ENCODE data around the gene AGBL4. TPM values are rescaled to one million over a fixed set of nuclear protein-coding genes. Genes with fewer than 3 reads are reported as not detected.

Gene AGBL4
- total RNA-seq, 1 donor from 2014 or later: 0.39 TPM

- Mint-ChIP-seq H3K9me3 (no peaks in the 10 kb centered on the region), H3K4me3 (no peak overlapping the region)
- no peak for TF ChIP-seq CTCF (conservative IDR thresholded peaks at IDR 0.05)
Measured at GRCh38 chr1:48978413-48978812, 1045.3 kb downstream of the AGBL4 start.

GRCh38 chr1:48977273-48977672 is 1046.5 kb downstream of the AGBL4 start:
- Mint-ChIP-seq H3K27me3 (peaks cover 3% of the 10 kb centered on the region), H3K4me1 (ENCODE audit: unreplicated experiment) (no peaks in the 10 kb centered on the region), H3K9me3 (no peaks in the 10 kb centered on the region), H3K36me3 (no peaks in the 10 kb centered on the region), H3K4me3 (no peak overlapping the region), H3K27ac (no peak overlapping the region)
- no peak for TF ChIP-seq CTCF (conservative IDR thresholded peaks at IDR 0.05)
- DNase-seq (ENCODE audit: extremely low spot score, unreplicated experiment): no peak

More at GRCh38 chr1:48978413-48978812, 1045.3 kb downstream of the AGBL4 start:
- DNase-seq (ENCODE audit: extremely low spot score, unreplicated experiment): no peak
- Mint-ChIP-seq H3K4me1 (ENCODE audit: unreplicated experiment) (no peaks in the 10 kb centered on the region), H3K27ac (no peak overlapping the region), H3K27me3 (peaks cover 3% of the 10 kb centered on the region), H3K36me3 (no peaks in the 10 kb centered on the region)

- H3K4me3 Mint-ChIP-seq: no peak overlapping the region
- no peaks in the 10 kb centered on the region for H3K4me1 Mint-ChIP-seq (ENCODE audit: unreplicated experiment)
- H3K27me3 Mint-ChIP-seq: peaks cover 9% of the 10 kb centered on the region
- no peak overlapping the region for H3K27ac Mint-ChIP-seq
- H3K9me3 Mint-ChIP-seq: no peaks in the 10 kb centered on the region
- TF ChIP-seq CTCF (conservative IDR thresholded peaks at IDR 0.05): no peak
- H3K36me3 Mint-ChIP-seq: no peaks in the 10 kb centered on the region
- DNase-seq (ENCODE audit: extremely low spot score, unreplicated experiment): no peak
Measured at GRCh38 chr1:48969971-48970370, 1053.8 kb downstream of the AGBL4 start.

GRCh38 chr1:48967318-48967717 is 1056.4 kb downstream of the AGBL4 start:
- Mint-ChIP-seq H3K4me3 (no peak overlapping the region), H3K9me3 (no peaks in the 10 kb centered on the region), H3K27me3 (peaks cover 6% of the 10 kb centered on the region), H3K27ac (no peak overlapping the region), H3K4me1 (ENCODE audit: unreplicated experiment) (no peaks in the 10 kb centered on the region), H3K36me3 (no peaks in the 10 kb centered on the region)
- no peak for TF ChIP-seq CTCF (conservative IDR thresholded peaks at IDR 0.05)
- no peak for DNase-seq (ENCODE audit: extremely low spot score, unreplicated experiment)

- Mint-ChIP-seq H3K4me3 (no peak overlapping the region), H3K9me3 (no peaks in the 10 kb centered on the region), H3K36me3 (no peaks in the 10 kb centered on the region), H3K4me1 (ENCODE audit: unreplicated experiment) (no peaks in the 10 kb centered on the region), H3K27me3 (peaks cover 6% of the 10 kb centered on the region), H3K27ac (no peak overlapping the region)
- DNase-seq (ENCODE audit: extremely low spot score, unreplicated experiment): no peak
- TF ChIP-seq CTCF (conservative IDR thresholded peaks at IDR 0.05): no peak
Measured at GRCh38 chr1:48966583-48966982, 1057.2 kb downstream of the AGBL4 start.

GRCh38 chr1:48960320-48960719 is 1063.4 kb downstream of the AGBL4 start:
- Mint-ChIP-seq H3K4me1 (ENCODE audit: unreplicated experiment) (no peaks in the 10 kb centered on the region), H3K27ac (no peak overlapping the region), H3K36me3 (no peaks in the 10 kb centered on the region), H3K27me3 (no peaks in the 10 kb centered on the region), H3K9me3 (no peaks in the 10 kb centered on the region), H3K4me3 (no peak overlapping the region)
- TF ChIP-seq CTCF (conservative IDR thresholded peaks at IDR 0.05): no peak
- no peak for DNase-seq (ENCODE audit: extremely low spot score, unreplicated experiment)
